GM23338 (cell line): ENCODE measurements around the gene ZCCHC24. TPM values are rescaled to one million over a fixed set of nuclear protein-coding genes. Genes with fewer than 3 reads are reported as not detected.

Experiments
- ATAC-seq: fragments of 200-7000 bp; cut with Tn5 transposase; 3 replicates; pipeline ENCODE4 v1.9.1; 2020
- DNase-seq: peaks from one replicate; pipeline ENCODE4 v3.0.0-alpha.2; 2015; ENCODE audit warnings: low spot score
- H2AFZ ChIP-seq: fragments of 200-600 bp; sonication (generic); 2 replicates; pipeline ENCODE4 v1.8.0; 2016; ENCODE audit warnings: antibody characterized with exemption, mild to moderate bottlenecking, moderate library complexity
- H3F3A ChIP-seq: fragments of 200-600 bp; sonication (generic); replicated peaks from 2 replicates; pipeline ENCODE4 v1.8.0; 2017; ENCODE audit warnings: antibody characterized with exemption, mixed run types, low read depth
- H3K27ac ChIP-seq: fragments of 200-600 bp; sonication (generic); 2 replicates; pipeline ENCODE4 v1.6.1; 2016; ENCODE audit warnings: low read depth
- H3K27me3 ChIP-seq: fragments of 200-600 bp; sonication (generic); 2 replicates; pipeline ENCODE4 v1.8.0; 2016; ENCODE audit warnings: mild to moderate bottlenecking, mixed run types, moderate library complexity; ENCODE audit not compliant: insufficient read depth
- H3K36me3 ChIP-seq: fragments of 200-600 bp; sonication (generic); 2 replicates; pipeline ENCODE4 v1.8.0; 2016; ENCODE audit warnings: mild to moderate bottlenecking; ENCODE audit not compliant: insufficient read depth
- H3K4me1 ChIP-seq: fragments of 200-600 bp; sonication (generic); 2 replicates; pipeline ENCODE4 v1.8.0; 2016; ENCODE audit warnings: mild to moderate bottlenecking, moderate library complexity; ENCODE audit not compliant: insufficient read depth
- H3K4me2 ChIP-seq: fragments of 200-600 bp; sonication (generic); 2 replicates; pipeline ENCODE4 v1.7.1; 2017; ENCODE audit warnings: mixed run types
- H3K4me3 ChIP-seq: fragments of 200-600 bp; sonication (generic); 2 replicates; pipeline ENCODE4 v1.6.1; 2016; ENCODE audit warnings: mixed run types
- H3K79me2 ChIP-seq: fragments of 200-600 bp; sonication (generic); replicated peaks from 2 replicates; pipeline ENCODE4 v1.8.0; 2017; ENCODE audit warnings: mild to moderate bottlenecking; ENCODE audit not compliant: insufficient read depth
- H3K9me2 ChIP-seq: fragments of 200-600 bp; sonication (generic); 2 replicates; pipeline ENCODE4 v1.8.0; 2017; ENCODE audit not compliant: insufficient read depth
- H4K20me1 ChIP-seq: fragments of 200-600 bp; sonication (generic); replicated peaks from 2 replicates; pipeline ENCODE4 v1.8.0; 2017; ENCODE audit warnings: mild to moderate bottlenecking; ENCODE audit not compliant: insufficient read depth
- H3K27ac Mint-ChIP-seq: 2 replicates; pipeline ENCODE4 v1.8.0; 2020; ENCODE audit warnings: inconsistent platforms, mild to moderate bottlenecking, moderate library complexity, mixed read lengths
- H3K27me3 Mint-ChIP-seq: 3 replicates; pipeline ENCODE4 v1.8.0; 2022; ENCODE audit warnings: low read depth, mild to moderate bottlenecking, moderate library complexity, mixed read lengths, inconsistent platforms; ENCODE audit not compliant: insufficient read depth, poor library complexity
- H3K36me3 Mint-ChIP-seq: 3 replicates; pipeline ENCODE4 v1.8.0; 2021; ENCODE audit warnings: low read depth, mild to moderate bottlenecking, inconsistent platforms, moderate library complexity, mixed read lengths
- H3K4me1 Mint-ChIP-seq: 3 replicates; pipeline ENCODE4 v1.8.0; 2020; ENCODE audit warnings: mild to moderate bottlenecking, inconsistent platforms, mixed read lengths
- H3K4me3 Mint-ChIP-seq: 3 replicates; pipeline ENCODE4 v1.8.0; 2021; ENCODE audit warnings: moderate library complexity, mild to moderate bottlenecking, inconsistent platforms, mixed read lengths
- H3K9me3 Mint-ChIP-seq: 3 replicates; pipeline ENCODE4 v1.8.0; 2020; ENCODE audit warnings: moderate library complexity, mild to moderate bottlenecking, inconsistent platforms, mixed read lengths
- ETS1 ChIP-seq: IDR thresholded peaks from 2 replicates; pipeline ENCODE4 v1.6.1; 2016; ENCODE audit warnings: antibody characterized with exemption
- EZH2 ChIP-seq: fragments of 200-600 bp; sonication (generic); IDR thresholded peaks from one replicate; pipeline ENCODE4 v1.8.0; 2017; ENCODE audit warnings: antibody characterized with exemption, mild to moderate bottlenecking, low read depth; ENCODE audit not compliant: unreplicated experiment
- EZH2phosphoT487 ChIP-seq: fragments of 200-600 bp; sonication (generic); IDR thresholded peaks from one replicate; pipeline ENCODE4 v1.8.1; 2018; ENCODE audit warnings: antibody characterized with exemption; ENCODE audit not compliant: unreplicated experiment
- NANOG ChIP-seq: IDR thresholded peaks from 2 replicates; pipeline ENCODE4 v1.6.1; 2016; ENCODE audit warnings: antibody characterized with exemption, borderline replicate concordance
- POLR2AphosphoS5 ChIP-seq: IDR thresholded peaks from 2 replicates; pipeline ENCODE4 v1.6.1; 2016; ENCODE audit warnings: antibody characterized with exemption, low read depth
- REST ChIP-seq: IDR thresholded peaks from one replicate; pipeline ENCODE4 v1.6.1; 2018; ENCODE audit warnings: antibody characterized with exemption; ENCODE audit not compliant: unreplicated experiment
- STAT1 ChIP-seq: IDR thresholded peaks from one replicate; pipeline ENCODE4 v1.6.1; 2016; ENCODE audit warnings: antibody characterized with exemption; ENCODE audit not compliant: unreplicated experiment
- ZNF114 ChIP-seq: fragments of 250-450 bp; sonication (Bioruptor Pico); IDR thresholded peaks from 2 replicates; pipeline ENCODE4 v1.5.0; 2020; ENCODE audit warnings: mild to moderate bottlenecking, moderate library complexity
- ZNF331 ChIP-seq: fragments of 250-450 bp; sonication (Bioruptor Pico); IDR thresholded peaks from 2 replicates; pipeline ENCODE4 v1.5.0; 2020; ENCODE audit warnings: low read depth, mild to moderate bottlenecking, moderate library complexity
- polyA plus RNA-seq: library from polyadenylated mRNA; unstranded; fragments of >200 nt; fragmentation: Nextera tagmentation; extraction: Ambion mirVana; gene quantifications from 2 replicates; pipeline ENCODE4 v1.2.1, GENCODE V29; 2016
- total RNA-seq: library from RNA; depleted of rRNA; stranded (reverse); fragments of >200 nt; shearing (Covaris generic); gene quantifications from 2 replicates; pipeline ENCODE4 v1.2.3, GENCODE V29; 2014
- TF ChIP-seq, protein P1 (sequence below): fragments of 250-450 bp; sonication (Bioruptor Pico); IDR thresholded peaks from 2 replicates; pipeline ENCODE4 v1.5.0; 2020; ENCODE audit warnings: mild to moderate bottlenecking, moderate library complexity

The ZCCHC24 gene
- total and polyA plus RNA-seq, 2 experiments from 2014 or later: 2.0 to 10.1 TPM

DNA sequence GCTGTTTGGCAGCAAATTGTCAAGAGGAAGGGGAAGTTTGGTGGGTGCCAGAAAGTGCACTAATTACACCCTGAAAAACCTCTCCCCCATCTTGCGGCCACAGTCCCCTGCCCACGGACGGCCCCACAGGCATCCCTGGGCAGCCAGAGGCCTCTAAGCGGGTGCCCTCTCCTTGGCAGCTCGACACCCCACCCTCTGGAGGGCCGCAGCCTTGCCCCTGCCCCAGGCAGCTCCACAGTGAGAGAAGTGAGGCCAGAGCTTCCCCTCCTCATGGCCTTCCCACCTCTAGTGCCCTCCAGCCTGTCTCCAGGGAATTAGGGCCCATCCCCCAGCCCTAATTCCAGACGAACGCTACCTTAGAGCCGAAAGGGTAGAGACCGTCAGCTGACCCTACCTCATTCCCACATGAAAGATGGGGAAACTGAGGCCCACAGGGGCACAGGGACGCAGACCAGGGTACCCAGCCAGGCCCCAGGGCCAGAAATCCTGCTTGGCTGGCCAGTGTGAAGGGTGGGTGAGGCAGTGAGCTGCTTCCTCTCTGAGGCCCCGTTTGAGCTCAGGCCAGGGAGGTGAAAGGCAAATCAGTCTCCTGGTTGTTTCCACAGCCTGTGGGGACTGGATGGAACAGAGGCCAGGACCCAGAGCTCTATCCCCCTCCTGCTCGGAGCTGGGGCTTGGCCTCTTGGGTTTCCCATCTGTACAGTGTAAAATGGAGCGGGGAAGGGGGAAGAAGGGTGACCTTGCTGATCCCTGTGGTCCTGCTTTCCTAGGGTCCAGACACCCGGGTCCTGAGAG is 10.0 kb downstream of the ZCCHC24 start:
- Mint-ChIP-seq H3K4me1 (peaks cover 28% of the 10 kb centered on the region), H3K27ac (no peak overlapping the region), H3K36me3 (no peaks in the 10 kb centered on the region), H3K27me3 (peaks cover 5% of the 10 kb centered on the region), H3K9me3 (no peaks in the 10 kb centered on the region), H3K4me3 (no peak overlapping the region)
- Histone ChIP-seq H3K9me2 (no peaks in the 10 kb centered on the region), H3K27ac (no peak overlapping the region), H4K20me1 (no peaks in the 10 kb centered on the region; the same call in 1 of the 2 replicates), H3F3A (no peaks in the 10 kb centered on the region), H3K4me2 (no peak overlapping the region), H3K79me2 (no peaks in the 10 kb centered on the region), H3K4me1 (no peaks in the 10 kb centered on the region; the same call in 1 of the 2 replicates), H3K4me3 (no peak overlapping the region), H3K36me3 (no peaks in the 10 kb centered on the region; the same call in 1 of the 2 replicates), H3K27me3 (no peaks in the 10 kb centered on the region), H2AFZ (no peak overlapping the region)
- ATAC-seq (peak; percentile 50), DNase-seq (no peak)
- TF ChIP-seq STAT1 (no peak), EZH2phosphoT487 (no peak)

DNA sequence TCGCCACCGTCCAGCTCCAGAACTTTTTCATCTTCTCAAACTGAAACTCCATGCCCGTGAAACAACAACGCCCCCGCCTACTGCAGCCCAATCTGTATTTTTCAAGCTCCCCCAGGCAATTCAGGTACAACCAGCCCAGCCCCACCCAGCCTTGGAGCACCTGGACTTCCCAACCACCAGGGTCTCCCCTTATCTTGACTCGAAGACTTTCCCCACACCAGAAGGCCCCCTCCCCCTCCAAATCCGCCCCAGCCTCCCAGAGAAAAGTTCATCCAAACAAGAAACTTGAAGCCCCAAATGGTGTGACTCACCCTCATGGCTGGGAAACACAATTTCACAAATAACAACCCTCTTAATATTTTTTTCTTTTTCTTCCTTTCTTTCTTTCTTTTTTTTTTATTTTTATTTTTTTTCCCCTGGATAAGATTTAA is 10.6 kb downstream of the ZCCHC24 start:
- Histone ChIP-seq H4K20me1 (no peaks in the 10 kb centered on the region; the same call in 1 of the 2 replicates), H3K9me2 (no peaks in the 10 kb centered on the region), H3F3A (no peaks in the 10 kb centered on the region), H3K36me3 (no peaks in the 10 kb centered on the region; the same call in 1 of the 2 replicates), H2AFZ (no peak overlapping the region), H3K4me3 (no peak overlapping the region), H3K27ac (no peak overlapping the region), H3K79me2 (no peaks in the 10 kb centered on the region), H3K27me3 (no peaks in the 10 kb centered on the region), H3K4me2 (no peak overlapping the region), H3K4me1 (no peaks in the 10 kb centered on the region; the same call in 1 of the 2 replicates)
- no peak overlapping the region; the same call in 2 of the 3 replicates for H3K4me3 Mint-ChIP-seq
- H3K9me3 Mint-ChIP-seq: no peaks in the 10 kb centered on the region
- peak overlapping the region; percentile 20; the same call in 1 of the 2 replicates for H3K27ac Mint-ChIP-seq
- peaks cover 5% of the 10 kb centered on the region for H3K27me3 Mint-ChIP-seq
- DNase-seq (no peak), ATAC-seq (no peak; the same call in 2 of the 3 replicates)
- H3K36me3 Mint-ChIP-seq: no peaks in the 10 kb centered on the region
- H3K4me1 Mint-ChIP-seq: peaks cover 28% of the 10 kb centered on the region
- TF ChIP-seq NANOG: no peak
- TF ChIP-seq REST: no peak
- TF ChIP-seq STAT1: no peak
- no peak for TF ChIP-seq EZH2phosphoT487
- TF ChIP-seq POLR2AphosphoS5: no peak
- no peak for TF ChIP-seq EZH2
- no peak for TF ChIP-seq ETS1
- TF ChIP-seq, protein P1, sequence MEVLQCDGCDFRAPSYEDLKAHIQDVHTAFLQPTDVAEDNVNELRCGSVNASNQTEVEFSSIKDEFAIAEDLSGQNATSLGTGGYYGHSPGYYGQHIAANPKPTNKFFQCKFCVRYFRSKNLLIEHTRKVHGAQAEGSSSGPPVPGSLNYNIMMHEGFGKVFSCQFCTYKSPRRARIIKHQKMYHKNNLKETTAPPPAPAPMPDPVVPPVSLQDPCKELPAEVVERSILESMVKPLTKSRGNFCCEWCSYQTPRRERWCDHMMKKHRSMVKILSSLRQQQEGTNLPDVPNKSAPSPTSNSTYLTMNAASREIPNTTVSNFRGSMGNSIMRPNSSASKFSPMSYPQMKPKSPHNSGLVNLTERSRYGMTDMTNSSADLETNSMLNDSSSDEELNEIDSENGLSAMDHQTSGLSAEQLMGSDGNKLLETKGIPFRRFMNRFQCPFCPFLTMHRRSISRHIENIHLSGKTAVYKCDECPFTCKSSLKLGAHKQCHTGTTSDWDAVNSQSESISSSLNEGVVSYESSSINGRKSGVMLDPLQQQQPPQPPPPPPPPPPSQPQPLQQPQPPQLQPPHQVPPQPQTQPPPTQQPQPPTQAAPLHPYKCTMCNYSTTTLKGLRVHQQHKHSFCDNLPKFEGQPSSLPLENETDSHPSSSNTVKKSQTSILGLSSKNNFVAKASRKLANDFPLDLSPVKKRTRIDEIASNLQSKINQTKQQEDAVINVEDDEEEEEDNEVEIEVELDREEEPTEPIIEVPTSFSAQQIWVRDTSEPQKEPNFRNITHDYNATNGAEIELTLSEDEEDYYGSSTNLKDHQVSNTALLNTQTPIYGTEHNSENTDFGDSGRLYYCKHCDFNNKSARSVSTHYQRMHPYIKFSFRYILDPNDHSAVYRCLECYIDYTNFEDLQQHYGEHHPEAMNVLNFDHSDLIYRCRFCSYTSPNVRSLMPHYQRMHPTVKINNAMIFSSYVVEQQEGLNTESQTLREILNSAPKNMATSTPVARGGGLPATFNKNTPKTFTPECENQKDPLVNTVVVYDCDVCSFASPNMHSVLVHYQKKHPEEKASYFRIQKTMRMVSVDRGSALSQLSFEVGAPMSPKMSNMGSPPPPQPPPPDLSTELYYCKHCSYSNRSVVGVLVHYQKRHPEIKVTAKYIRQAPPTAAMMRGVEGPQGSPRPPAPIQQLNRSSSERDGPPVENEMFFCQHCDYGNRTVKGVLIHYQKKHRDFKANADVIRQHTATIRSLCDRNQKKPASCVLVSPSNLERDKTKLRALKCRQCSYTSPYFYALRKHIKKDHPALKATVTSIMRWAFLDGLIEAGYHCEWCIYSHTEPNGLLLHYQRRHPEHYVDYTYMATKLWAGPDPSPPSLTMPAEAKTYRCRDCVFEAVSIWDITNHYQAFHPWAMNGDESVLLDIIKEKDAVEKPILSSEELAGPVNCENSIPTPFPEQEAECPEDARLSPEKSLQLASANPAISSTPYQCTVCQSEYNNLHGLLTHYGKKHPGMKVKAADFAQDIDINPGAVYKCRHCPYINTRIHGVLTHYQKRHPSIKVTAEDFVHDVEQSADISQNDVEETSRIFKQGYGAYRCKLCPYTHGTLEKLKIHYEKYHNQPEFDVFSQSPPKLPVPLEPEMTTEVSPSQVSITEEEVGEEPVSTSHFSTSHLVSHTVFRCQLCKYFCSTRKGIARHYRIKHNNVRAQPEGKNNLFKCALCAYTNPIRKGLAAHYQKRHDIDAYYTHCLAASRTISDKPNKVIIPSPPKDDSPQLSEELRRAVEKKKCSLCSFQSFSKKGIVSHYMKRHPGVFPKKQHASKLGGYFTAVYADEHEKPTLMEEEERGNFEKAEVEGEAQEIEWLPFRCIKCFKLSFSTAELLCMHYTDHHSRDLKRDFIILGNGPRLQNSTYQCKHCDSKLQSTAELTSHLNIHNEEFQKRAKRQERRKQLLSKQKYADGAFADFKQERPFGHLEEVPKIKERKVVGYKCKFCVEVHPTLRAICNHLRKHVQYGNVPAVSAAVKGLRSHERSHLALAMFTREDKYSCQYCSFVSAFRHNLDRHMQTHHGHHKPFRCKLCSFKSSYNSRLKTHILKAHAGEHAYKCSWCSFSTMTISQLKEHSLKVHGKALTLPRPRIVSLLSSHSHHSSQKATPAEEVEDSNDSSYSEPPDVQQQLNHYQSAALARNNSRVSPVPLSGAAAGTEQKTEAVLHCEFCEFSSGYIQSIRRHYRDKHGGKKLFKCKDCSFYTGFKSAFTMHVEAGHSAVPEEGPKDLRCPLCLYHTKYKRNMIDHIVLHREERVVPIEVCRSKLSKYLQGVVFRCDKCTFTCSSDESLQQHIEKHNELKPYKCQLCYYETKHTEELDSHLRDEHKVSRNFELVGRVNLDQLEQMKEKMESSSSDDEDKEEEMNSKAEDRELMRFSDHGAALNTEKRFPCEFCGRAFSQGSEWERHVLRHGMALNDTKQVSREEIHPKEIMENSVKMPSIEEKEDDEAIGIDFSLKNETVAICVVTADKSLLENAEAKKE: no peak
- no peak for TF ChIP-seq ZNF114 (CRISPR knock-in tag)
- TF ChIP-seq ZNF331 (CRISPR knock-in tag): no peak
